HFFc6 (cell line): Measurements from ENCODE around the gene ACSL5. TPM values are rescaled to one million over a fixed set of nuclear protein-coding genes. Genes with fewer than 3 reads are reported as not detected.

ENCODE experiments used
- DNase-seq: peaks from one replicate; pipeline ENCODE4 v3.0.0-alpha.2; 2018
- H3K27ac Mint-ChIP-seq: 2 replicates; pipeline ENCODE4 v1.8.0; 2020; ENCODE audit warnings: mild to moderate bottlenecking, mixed read lengths
- H3K27me3 Mint-ChIP-seq: 2 replicates; pipeline ENCODE4 v1.8.0; 2021; ENCODE audit warnings: mild to moderate bottlenecking, moderate library complexity, mixed read lengths; ENCODE audit not compliant: insufficient read depth
- H3K36me3 Mint-ChIP-seq: 2 replicates; pipeline ENCODE4 v1.8.0; 2021; ENCODE audit warnings: low read depth, mixed read lengths
- H3K4me1 Mint-ChIP-seq: 2 replicates; pipeline ENCODE4 v1.8.0; 2020; ENCODE audit warnings: low read depth, mixed read lengths
- H3K4me3 Mint-ChIP-seq: 2 replicates; pipeline ENCODE4 v1.8.0; 2020; ENCODE audit warnings: mild to moderate bottlenecking, moderate library complexity, mixed read lengths
- H3K9me3 Mint-ChIP-seq: 2 replicates; pipeline ENCODE4 v1.8.0; 2020; ENCODE audit warnings: mild to moderate bottlenecking, mixed read lengths
- CTCF ChIP-seq: fragments of 200-600 bp; sonication (generic); IDR thresholded peaks from 2 replicates; pipeline ENCODE4 v1.5.0; 2021; ENCODE audit warnings: antibody characterized with exemption, mild to moderate bottlenecking
- total RNA-seq, 6 experiments: library from RNA; stranded (reverse); fragmentation: NEBNext Ultra II Directional; extraction: Animal tissue kit (Norgen Biotek cat#: 25700); gene quantifications; 2 replicates in 1 of 6; 3 replicates in 5 of 6; pipeline ENCODE4 v1.2.3, GENCODE V29; 2021

ACSL5 gene
- total RNA-seq, 6 experiments from 2014 or later: 0.59 to 5.5 (median 4.9) TPM

- H3K9me3 Mint-ChIP-seq: no peaks in the 10 kb centered on the region
- H3K36me3 Mint-ChIP-seq: no peaks in the 10 kb centered on the region
- H3K27ac Mint-ChIP-seq: no peak overlapping the region
- no peak overlapping the region for H3K4me3 Mint-ChIP-seq
- no peak for DNase-seq
- no peaks in the 10 kb centered on the region for H3K27me3 Mint-ChIP-seq
- H3K4me1 Mint-ChIP-seq: no peaks in the 10 kb centered on the region
- no peak for TF ChIP-seq CTCF
Observed at GRCh38 chr10:112426111-112426510, 52.2 kb downstream of the ACSL5 start.

GRCh38 chr10:112429147-112429546, 55.2 kb downstream of the ACSL5 start:
- Mint-ChIP-seq H3K27ac (no peak overlapping the region), H3K4me3 (no peak overlapping the region), H3K9me3 (no peaks in the 10 kb centered on the region), H3K27me3 (no peaks in the 10 kb centered on the region), H3K36me3 (peaks cover 9% of the 10 kb centered on the region), H3K4me1 (no peaks in the 10 kb centered on the region)
- no peak for DNase-seq
- TF ChIP-seq CTCF: no peak

- Mint-ChIP-seq H3K9me3 (no peaks in the 10 kb centered on the region), H3K4me3 (no peak overlapping the region), H3K27ac (no peak overlapping the region), H3K27me3 (no peaks in the 10 kb centered on the region), H3K36me3 (peaks cover 9% of the 10 kb centered on the region), H3K4me1 (no peaks in the 10 kb centered on the region)
- TF ChIP-seq CTCF: no peak
- no peak for DNase-seq
Observed at GRCh38 chr10:112429654-112430230, 55.8 kb downstream of the ACSL5 start.

GRCh38 chr10:112433136-112433535, 59.2 kb downstream of the ACSL5 start:
- DNase-seq: no peak
- H3K4me3 Mint-ChIP-seq: no peak overlapping the region
- no peak overlapping the region for H3K27ac Mint-ChIP-seq
- peaks cover 9% of the 10 kb centered on the region for H3K36me3 Mint-ChIP-seq
- no peaks in the 10 kb centered on the region for H3K27me3 Mint-ChIP-seq
- H3K4me1 Mint-ChIP-seq: no peaks in the 10 kb centered on the region
- H3K9me3 Mint-ChIP-seq: no peaks in the 10 kb centered on the region
- TF ChIP-seq CTCF: no peak

GRCh38 chr10:112434988-112435619, 61.2 kb downstream of the ACSL5 start:
- Mint-ChIP-seq H3K4me1 (no peaks in the 10 kb centered on the region), H3K4me3 (no peak overlapping the region), H3K27me3 (no peaks in the 10 kb centered on the region), H3K9me3 (no peaks in the 10 kb centered on the region), H3K36me3 (peaks cover 9% of the 10 kb centered on the region), H3K27ac (no peak overlapping the region)
- DNase-seq: peak; percentile 37
- TF ChIP-seq CTCF: peak; percentile 86
